ENCODE results near the gene TSHZ2. TPM values are rescaled to one million over a fixed set of nuclear protein-coding genes. Genes with fewer than 3 reads are reported as not detected.

Gene TSHZ2
- total RNA-seq, 1 experiment from 2014 or later = 0.20 TPM

DNA sequence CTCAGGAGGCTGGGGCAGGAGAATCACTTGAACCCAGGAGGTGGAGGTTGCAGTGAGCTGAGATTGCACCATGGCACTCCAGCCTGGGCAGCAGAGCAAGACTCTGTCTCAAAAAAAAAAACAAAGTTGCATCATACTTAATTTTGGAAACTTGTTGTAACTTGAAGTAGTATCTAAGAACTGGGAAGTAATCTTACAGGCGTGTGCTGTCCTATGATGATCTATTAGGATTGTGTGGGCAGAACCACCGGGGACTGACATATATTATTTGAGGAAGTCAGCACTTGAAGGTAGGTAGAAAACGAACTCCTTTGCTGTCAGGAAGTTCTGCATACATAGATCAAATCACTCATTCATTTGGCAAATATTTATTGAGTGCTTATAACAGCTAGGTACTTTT lies 433.0 kb downstream of the TSHZ2 start:
- Mint-ChIP-seq H3K4me3 (no peak overlapping the region), H3K9me3 (peaks cover 12% of the 10 kb centered on the region), H3K27me3 (ENCODE audit: low read depth) (no peaks in the 10 kb centered on the region), H3K36me3 (no peaks in the 10 kb centered on the region), H3K27ac (no peak overlapping the region), H3K4me1 (no peaks in the 10 kb centered on the region)
- ChIA-PET POLR2A (no interaction called here), CTCF (interaction anchor here (0.7 kb wide), 1 partner anchor 31 kb away, joined by 3 read pairs; no protein-coding TSS in a partner anchor)
- no peak for DNase-seq (ENCODE audit: low spot score)
- TF ChIP-seq NFE2L1 (CRISPR knock-in tag; IDR thresholded peaks at IDR 0.05) = no peak
- no peak for TF ChIP-seq TEAD1 (CRISPR knock-in tag; IDR thresholded peaks at IDR 0.05)
- TF ChIP-seq ZNF423 (CRISPR knock-in tag; IDR thresholded peaks at IDR 0.05) = no peak
- no peak for TF ChIP-seq ZNF532 (CRISPR knock-in tag; IDR thresholded peaks at IDR 0.05; ENCODE audit: borderline replicate concordance)
- no peak for TF ChIP-seq TP53 (CRISPR knock-in tag; IDR thresholded peaks at IDR 0.05)
- TF ChIP-seq MLX (CRISPR knock-in tag; IDR thresholded peaks at IDR 0.05) = no peak
- TF ChIP-seq, protein P1, sequence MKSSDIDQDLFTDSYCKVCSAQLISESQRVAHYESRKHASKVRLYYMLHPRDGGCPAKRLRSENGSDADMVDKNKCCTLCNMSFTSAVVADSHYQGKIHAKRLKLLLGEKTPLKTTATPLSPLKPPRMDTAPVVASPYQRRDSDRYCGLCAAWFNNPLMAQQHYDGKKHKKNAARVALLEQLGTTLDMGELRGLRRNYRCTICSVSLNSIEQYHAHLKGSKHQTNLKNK (CRISPR knock-in tag; IDR thresholded peaks at IDR 0.05) = no peak
- TF ChIP-seq, protein P2, sequence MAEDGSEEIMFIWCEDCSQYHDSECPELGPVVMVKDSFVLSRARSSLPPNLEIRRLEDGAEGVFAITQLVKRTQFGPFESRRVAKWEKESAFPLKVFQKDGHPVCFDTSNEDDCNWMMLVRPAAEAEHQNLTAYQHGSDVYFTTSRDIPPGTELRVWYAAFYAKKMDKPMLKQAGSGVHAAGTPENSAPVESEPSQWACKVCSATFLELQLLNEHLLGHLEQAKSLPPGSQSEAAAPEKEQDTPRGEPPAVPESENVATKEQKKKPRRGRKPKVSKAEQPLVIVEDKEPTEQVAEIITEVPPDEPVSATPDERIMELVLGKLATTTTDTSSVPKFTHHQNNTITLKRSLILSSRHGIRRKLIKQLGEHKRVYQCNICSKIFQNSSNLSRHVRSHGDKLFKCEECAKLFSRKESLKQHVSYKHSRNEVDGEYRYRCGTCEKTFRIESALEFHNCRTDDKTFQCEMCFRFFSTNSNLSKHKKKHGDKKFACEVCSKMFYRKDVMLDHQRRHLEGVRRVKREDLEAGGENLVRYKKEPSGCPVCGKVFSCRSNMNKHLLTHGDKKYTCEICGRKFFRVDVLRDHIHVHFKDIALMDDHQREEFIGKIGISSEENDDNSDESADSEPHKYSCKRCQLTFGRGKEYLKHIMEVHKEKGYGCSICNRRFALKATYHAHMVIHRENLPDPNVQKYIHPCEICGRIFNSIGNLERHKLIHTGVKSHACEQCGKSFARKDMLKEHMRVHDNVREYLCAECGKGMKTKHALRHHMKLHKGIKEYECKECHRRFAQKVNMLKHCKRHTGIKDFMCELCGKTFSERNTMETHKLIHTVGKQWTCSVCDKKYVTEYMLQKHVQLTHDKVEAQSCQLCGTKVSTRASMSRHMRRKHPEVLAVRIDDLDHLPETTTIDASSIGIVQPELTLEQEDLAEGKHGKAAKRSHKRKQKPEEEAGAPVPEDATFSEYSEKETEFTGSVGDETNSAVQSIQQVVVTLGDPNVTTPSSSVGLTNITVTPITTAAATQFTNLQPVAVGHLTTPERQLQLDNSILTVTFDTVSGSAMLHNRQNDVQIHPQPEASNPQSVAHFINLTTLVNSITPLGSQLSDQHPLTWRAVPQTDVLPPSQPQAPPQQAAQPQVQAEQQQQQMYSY (CRISPR knock-in tag; IDR thresholded peaks at IDR 0.05) = no peak
- no peak for TF ChIP-seq CREM (CRISPR knock-in tag; IDR thresholded peaks at IDR 0.05)
- ATAC-seq = no peak

- H3K9me3 Mint-ChIP-seq = peaks cover 12% of the 10 kb centered on the region
- no peaks in the 10 kb centered on the region for H3K4me1 Mint-ChIP-seq
- no peak overlapping the region for H3K27ac Mint-ChIP-seq
- H3K27me3 Mint-ChIP-seq (ENCODE audit: low read depth) = no peaks in the 10 kb centered on the region
- DNase-seq (ENCODE audit: low spot score) (no peak), ATAC-seq (no peak)
- CTCF ChIA-PET = no interaction called here
- TF ChIP-seq CREM (CRISPR knock-in tag; IDR thresholded peaks at IDR 0.05) = no peak
- TF ChIP-seq, protein P2 (CRISPR knock-in tag; IDR thresholded peaks at IDR 0.05) = peak; percentile 82
- no peaks in the 10 kb centered on the region for H3K36me3 Mint-ChIP-seq
- H3K4me3 Mint-ChIP-seq = no peak overlapping the region
- POLR2A ChIA-PET = no interaction called here
Observed at GRCh38 chr20:53406580-53406979, 434.4 kb downstream of the TSHZ2 start.

Measured in WTC11 (cell line).